NCI-H187 (cell line): ENCODE results near the gene RNU6-7.

Experiments
- DNase-seq, 2 experiments: peaks; one replicate each; lab custom pipeline; 2025; lab: John Stamatoyannopoulos, UW

RNU6-7 gene

DNA sequence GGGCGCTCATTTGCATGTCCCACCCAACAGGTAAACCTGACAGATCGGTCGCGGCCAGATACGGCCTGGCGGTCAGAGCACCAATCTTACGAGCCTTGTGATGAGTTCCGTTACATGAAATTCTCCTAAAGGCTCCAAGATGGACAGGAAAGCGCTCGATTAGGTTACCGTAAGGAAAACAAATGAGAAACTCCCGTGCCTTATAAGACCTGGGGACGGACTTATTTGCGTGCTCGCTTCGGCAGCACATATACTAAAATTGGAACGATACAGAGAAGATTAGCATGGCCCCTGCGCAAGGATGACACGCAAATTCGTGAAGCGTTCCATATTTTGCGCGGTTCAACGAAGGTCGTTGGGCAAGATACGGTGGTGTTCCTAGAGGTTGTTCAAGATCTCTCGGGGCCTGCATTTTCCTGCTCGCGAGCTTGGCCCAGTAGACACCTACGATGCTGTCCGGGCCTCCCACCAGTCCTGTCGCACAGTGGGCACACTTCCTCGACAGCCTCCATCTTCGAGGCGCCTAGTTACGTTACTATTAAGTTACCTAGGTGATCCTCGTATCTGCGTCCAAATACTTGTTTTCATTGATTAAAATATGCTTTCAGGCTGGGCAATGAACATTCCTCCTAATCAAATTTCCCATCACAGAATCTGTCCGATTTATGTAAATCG, at the start of gene RNU6-7:
Gene RNU6-7, plus strand, starts transcription at position 230 of the 675 bp plus-strand sequence.
- DNase-seq: peak in 1 of 2 experiments; percentile 68

DNA sequence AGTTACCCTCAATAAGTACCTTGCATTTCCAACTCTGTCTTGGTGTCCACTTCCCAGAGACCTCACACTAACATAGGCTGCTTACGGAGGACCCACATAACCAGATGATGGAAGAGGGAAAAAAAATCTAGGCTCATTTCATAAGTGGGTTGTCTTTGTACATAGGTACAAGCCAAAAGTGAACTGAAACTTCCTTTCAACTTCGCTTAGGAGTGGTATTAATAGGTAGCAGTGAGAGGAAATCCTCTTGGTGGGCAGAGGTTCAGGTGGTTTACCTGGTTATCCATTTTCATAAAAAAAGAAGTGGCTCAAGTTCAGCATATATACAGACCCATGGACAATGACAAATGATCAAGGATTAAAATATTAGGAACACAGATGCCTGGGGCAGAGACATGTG, 35.8 kb upstream of the RNU6-7 start:
- no peak for DNase-seq

DNA sequence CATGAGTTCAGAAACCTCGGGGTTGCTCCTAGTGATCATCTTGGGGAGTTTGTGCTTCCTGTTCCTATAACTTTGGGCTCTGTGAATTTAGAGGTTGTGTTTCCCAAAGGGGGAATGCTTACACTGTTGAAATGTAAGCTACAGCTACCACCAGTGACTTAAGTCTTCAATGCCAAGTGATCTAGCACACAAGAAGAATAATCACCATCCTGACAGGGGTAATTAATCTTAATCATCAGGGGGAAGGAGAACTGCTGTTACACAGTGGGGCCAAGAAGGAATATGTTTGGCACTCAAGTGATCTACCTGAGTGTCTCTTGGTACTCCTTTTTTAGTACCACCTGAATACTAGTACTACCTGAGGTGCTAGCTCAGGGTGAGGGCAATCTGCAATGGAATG, 34.9 kb upstream of the RNU6-7 start:
- DNase-seq: no peak

DNA sequence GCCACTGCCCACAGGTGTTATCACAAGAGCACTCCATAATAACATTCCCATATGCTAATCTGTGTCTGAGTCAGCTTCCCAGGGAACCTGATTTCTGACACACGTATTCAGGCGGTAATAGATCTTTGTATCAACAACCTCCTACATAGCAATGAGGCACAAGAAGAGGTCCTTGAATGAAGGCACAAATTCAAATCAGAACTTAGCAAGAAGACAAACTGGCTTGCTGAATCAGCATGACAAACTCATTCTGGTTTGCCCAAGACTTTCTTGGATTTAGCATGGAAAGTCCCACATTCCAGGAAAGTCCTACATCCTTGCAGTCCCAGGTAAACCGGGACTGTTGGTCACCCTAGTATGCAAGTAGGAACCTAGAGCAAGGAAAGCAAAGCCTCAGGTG, 33.9 kb upstream of the RNU6-7 start:
- DNase-seq: no peak

DNA sequence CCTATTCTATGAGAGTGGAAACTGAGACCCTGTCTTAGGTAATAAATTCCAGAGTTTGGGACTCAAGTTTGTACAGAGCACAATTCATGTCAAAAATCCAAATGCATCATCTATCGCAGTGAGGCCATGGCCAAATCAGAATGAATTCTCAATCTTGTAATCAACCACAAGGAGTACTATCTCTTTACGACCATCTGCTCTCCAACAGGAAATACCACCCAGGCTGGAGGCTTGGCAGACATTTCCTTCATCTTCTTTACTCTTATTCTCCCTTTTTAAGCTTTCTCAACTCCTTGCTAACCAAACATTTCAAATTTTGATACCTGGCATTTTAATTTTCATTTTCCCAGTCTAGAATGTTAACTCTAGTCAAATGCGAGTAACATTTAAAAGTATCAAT, 32.7 kb upstream of the RNU6-7 start:
- DNase-seq: no peak

DNA sequence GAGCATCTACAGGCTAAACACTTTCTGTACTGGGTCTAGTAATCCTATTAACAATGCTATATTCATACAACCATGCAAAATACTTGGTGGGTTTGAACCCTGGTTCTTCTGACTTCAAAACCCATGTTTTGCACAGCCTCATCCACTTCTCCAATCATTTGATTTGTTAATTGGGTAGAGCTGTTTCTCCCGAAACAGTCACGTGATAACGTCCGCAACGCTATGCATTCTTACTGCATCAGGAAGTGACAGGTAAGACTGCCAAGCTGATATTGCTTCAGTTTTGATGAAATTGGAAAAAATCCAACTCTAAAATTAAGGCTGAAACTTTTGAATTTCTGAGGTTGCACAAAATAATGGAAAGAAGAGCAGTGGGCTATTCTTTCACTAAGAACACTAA, 30.4 kb upstream of the RNU6-7 start:
- DNase-seq: no peak

DNA sequence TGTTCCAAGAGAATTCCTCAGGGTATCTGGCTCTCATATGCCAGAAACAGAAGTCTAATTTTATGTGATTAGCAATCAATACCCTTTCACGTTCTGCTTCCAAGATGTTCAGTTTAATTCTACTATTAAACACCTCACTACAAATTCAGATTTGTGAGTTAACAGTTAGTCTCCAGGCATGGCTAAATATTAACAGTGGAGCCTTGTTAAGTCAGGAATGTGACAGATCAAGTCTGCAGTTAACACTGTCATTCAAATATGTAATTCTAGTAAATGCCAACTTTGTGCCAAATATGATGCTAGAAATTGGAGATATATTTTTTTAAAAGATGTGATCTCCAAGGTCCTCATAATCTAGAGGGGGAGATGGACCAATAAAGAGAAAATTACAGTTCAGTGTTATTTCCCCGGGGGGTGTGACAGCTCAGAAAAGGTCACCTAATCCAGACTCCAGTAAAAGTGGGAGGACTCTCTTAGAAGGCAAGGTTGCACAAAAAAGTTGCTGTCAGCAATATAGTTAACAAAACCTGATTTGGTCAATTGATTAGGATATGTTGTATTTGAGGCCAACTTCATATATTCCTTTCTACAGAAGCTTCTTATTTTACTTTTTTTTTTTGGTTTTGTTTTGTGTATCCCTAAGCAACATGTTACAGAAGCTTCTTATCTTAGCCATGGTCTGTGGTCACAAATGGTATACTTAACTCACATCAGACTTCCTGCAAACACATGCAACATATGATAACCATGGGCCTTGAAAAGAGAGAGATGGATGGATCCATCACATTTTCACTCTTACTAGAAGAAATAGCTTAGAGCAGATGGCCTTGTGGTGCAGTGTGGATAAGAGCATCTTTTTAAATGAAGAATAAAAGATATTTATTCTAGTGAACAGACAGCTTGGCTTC, 18.4 kb upstream of the RNU6-7 start:
- no peak for DNase-seq

DNA sequence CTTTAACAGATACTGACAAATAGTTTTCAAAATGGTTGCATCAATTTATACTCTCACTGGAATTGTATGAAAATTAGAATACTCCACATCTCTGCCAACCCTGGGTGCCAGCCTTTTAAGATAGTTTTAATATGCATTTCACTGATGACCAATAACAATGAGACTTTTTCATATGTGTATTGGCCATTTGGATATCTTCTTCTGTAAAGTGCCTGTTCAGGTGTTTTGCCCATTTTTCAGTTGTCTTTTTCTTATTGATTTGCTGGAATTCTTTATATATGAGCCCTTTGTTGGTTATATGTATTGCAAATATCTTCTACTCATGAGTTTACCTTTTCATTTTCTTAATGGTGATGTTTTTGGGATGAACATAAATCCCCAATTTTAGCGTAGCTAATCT, 16.7 kb upstream of the RNU6-7 start:
- no peak for DNase-seq

DNA sequence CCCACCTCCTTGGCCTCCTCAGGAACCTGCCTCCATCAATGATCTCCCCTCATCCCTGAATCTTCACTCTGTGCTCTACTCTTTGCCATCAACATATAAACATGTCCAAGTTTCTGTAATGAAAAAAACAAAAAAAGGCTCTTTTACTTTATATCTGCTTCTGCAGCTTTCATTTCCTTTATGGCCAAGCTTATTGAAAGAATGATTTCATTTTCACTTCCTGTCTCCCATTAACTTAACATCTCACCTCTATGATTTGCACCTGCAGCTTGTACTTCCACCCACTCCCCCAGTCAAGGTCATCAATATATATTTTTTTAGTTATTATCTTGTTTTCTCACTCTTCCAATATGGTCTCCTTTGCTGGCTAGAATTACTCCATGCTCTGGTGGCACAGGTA, 15.6 kb upstream of the RNU6-7 start:
- DNase-seq: no peak

DNA sequence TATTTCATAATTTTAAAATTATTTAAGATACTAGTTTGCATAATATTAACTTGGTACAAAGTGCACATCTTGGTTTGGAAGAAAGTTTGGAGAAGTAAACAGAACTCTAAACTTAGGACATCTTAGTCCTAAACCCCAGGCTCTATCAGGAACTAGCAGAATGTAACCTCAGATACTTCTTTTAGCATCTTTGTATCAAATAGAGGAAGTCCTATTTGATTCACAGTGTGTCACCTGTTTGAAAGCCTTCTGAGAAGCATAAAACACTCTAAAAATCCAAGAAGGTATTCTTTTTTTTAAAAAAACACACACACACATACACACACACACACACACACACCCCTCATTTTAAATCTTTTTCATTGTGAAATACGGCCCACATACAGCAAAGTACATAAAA, 12.0 kb upstream of the RNU6-7 start:
- no peak for DNase-seq

DNA sequence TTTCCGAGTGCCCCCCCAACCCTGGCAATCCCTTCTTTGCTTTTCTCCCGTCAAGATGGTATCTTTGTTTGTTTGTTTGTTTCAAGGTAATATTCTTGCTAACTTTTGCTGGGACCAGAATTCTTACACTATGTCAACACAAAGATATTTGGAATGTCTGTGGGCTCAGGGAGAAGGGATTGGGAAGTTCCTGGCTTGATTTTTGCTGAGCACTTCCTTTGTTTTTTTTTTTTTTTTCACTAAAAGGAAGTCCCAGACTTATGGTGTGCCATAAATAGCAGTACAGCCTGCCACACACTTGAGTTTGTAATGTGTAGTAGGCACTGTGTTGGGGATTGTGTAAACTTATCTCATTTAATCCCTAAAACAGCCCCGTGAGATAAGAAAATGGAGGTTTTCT, 11.2 kb upstream of the RNU6-7 start:
- DNase-seq: no peak

DNA sequence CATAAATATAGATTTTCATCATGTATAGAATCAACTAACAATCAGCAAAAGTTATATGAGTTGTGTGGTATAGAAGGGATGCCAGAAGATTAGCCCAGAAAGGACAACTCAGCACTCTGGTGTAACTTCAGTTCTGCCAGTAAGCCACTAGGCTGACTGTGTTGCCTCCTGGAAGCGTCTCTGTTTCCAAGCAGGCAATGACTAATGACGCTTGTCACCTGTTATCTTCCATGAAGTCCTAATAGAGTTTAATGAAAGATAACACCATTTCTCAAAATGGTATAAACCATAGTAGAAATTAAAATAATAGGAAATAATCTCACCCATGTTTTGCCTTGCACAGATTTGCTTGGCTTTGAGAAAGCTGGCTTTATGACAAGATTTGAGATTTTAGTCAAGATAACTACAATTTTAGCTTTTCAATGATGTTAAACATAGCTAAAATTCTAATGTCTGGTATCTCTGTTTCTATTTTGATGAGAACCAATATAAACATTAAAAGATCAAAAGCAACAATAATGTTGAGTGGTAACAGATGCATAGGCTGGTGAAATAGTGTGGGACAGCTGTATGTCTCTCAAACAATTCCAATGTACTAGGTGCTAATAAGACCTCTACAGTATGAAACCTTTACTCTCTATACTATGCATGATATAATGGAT, 9.0 kb upstream of the RNU6-7 start:
- DNase-seq: no peak

DNA sequence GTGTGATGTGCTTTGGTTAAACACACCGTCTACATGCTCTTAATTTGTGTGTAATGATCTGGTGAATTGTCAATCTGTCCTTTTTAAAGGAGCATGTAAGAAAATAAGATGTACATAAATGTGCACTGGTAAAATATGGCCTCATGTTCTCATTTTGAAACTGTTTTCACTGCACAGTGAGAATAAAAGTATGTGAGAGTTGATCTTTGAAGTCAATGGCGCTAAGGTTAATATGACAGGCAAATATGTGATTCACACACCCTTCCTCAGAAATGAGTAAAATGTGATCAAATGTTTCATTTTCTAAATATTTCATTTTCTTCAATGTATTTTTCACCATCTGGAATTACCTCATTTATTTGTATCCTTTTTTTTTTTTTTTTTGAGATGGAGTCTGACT, 8.3 kb upstream of the RNU6-7 start:
- no peak for DNase-seq

DNA sequence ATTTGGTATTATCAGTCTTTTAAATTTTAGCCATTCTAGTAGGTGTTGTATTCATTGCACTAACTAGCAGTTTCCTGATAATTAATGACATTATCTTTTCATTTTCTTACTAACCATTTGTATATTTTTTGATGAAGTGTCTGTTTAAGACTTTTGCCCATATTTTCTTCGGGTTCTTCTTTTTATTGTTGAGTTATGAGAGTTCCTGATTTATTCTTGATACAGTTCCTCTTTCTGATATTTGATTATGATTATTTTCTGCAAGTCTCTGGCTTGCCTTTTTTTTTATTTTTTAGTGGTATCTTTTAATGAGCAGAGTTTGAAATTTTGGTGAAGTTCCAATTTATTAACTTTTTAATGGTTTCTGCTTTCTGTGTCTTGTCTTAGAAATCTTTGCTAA, 6.2 kb upstream of the RNU6-7 start:
- no peak for DNase-seq

DNA sequence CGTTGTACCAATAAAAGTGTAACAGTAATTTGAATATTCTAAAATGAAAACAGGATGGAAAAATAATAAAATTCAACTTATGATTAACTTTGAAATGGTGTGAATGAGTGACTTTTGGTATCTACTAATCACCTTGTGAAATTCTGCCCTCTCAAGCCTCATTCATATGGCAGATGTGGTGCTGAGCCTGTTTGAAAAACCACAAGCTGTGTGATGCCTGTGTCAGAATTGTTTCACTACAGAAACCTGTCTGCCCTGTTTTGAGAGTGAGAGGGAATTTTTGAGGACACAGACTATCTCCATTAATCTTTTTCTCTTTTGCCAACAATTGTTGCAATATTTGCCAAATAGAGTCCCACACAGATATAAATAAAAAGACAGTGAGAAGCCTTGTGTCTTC, 3.9 kb upstream of the RNU6-7 start:
- no peak for DNase-seq

DNA sequence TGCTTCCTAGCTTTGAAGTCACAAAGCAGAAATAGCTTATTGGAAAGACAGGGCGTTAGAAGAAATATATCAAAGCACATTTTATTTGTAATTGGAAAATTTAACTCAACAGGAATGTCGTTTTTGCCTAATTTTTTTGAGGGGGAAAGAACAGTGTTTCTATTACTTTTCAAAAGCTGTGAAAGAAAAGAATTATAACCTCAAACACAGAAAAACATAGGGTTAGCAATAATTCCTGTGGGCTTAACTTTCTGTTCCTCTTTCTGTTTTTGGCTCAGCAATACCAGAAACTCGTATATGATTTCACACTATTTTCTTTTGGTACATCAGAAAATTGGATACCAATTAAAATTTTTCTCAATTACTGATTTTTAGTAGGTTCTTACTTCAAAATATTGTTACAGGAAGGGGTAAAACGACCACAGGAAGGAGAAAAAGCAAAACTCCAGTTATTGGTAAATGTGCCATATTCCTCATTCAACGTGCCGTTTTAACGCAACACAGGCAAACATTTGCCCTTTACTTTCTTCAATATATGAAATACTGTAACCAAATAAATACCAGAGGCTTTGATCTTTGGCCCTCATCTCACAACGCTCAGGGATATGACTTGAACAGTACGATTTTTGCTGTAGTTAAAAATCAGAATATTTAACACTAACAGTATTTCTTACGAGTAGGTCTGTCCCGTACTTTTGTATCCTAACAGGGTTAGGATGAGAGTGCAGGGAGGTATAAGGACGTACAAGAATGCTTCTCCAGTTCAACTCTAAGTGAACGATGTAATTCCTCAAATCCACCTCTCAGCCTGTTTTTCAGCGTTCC, 1.3 kb upstream of the RNU6-7 start:
- DNase-seq: no peak

DNA sequence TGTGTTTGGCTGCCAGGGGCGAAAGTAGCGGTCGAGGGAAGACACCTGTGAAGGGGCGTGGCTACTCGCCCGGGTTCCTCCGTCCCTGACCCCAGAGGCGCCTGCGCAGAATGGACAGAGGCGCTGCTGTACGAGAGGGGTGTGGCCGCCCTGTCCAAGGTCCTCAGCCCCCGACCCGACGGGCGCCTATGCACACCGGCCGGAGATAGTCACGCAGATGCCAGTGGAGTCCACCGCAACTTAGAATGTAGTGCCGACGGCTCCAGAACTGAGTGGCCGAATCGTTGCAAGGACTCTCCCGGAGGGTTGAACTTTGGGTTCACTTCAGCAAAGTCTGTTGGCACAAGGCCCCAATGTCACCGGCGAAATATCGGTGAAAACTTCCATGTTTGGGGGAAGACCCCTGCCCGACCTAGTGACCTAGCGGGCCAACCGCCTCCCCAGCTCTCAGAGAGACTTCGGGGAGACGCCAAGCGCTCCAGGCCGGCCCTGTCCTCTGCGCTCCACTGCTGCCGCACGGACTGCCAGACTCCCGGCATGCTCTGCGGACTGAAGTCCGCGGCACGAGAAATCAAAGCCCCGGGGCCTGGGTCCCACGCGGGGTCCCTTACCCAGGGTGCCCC, 541 bp upstream of the RNU6-7 start:
- peak; percentile 80 to 84 for DNase-seq

DNA sequence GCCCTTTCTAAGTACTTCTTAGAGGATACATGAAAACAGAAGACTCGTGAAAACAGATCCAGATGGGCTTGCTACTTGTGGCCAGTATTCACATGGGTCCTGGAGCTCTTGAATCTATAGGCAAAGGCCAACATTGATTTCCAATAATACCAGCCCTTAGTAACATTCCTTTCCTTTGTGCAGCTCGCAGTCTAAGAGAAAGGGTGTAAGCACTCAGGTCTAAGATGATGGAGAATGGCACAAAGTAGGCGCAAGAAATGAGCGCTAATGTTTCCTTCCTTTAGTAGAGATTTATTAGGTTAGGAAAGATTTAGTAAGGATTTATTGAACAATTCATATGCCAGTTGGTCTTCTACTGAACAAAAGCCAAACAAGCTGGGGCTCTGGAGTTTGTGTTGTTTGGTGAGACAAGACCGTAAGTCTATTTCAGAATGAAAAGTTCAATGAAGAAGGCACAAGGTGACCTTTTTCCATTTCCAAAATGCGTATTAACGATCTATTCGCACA, 699 bp downstream of the RNU6-7 start:
- peak in 1 of 2 experiments; percentile 69 for DNase-seq

DNA sequence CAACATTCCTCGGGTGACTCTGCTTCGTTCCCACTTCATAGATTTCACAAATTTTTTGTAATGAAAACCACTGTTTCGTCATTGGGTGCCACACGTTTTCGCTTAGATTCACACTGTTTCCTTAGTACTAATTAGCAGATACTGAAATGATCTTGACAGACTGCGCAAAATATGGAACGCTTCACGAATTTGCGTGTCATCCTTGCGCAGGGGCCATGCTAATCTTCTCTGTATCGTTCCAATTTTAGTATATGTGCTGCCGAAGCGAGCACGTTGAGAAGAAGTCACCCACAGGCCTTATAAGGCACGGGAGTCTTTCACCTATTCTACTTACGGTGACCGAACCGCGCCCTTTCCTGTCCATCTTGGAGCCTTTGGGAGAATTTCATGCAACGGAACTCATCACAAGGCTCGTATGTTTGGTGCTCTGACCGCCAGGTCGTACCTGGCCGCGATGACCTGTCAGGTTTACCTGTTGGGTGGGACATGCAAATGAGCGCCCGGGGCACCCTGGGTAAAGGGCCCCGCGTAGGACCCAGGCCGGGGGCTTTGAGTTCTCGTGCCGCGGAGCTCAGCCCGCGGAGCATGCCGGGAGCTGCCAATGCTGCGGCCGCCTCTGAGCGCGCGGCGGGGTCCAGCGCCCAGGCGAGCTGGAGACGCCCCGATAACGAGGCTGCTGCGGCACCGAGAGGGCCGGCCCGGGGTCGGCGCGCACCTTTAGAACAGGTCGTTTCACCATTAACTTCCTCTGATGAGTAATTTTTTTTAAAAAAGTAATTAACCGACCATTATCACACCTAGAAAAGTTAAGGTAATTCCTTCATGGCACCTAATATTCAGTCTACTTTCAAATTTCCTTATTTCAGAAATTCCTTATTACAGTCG, 1.4 kb downstream of the RNU6-7 start, which contains the start of gene RNU6-8:
Gene RNU6-8, minus strand, starts transcription at position 272 of the 885 bp plus-strand sequence.
- DNase-seq: peak; percentile 88 to 91

DNA sequence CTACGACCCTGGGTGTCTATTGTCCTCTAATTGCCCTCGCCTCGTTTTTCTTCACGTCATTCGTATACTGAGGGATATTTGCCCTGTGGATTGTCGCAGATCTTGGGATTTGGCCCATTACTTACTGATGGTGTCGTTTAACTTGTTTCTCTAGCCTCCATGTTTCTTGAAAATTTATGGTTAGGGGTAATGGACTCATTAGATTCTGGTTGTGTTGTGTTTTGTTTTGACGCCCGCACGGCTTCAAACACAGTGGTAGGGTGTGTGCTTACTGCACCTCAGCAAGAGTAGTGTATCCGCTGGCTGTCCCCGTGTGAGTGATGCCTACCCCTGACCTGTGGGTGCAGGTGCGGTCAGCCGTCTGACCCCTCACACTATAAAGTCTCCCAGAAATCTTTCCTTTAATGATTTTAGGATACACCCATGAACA, 2.1 kb downstream of the RNU6-7 start:
- DNase-seq: peak in 1 of 2 experiments; percentile 61
